H9 (cell line): ENCODE results near the gene TNNT2. TPM values are rescaled to one million over a fixed set of nuclear protein-coding genes. Genes with fewer than 3 reads are reported as not detected.

Source experiments
- DNase-seq: peaks from one replicate; pipeline ENCODE4 v3.0.0-alpha.2; 2017
- H2AFZ ChIP-seq: one replicate; pipeline ENCODE4 v1.6.1; 2013; ENCODE audit warnings: mild to moderate bottlenecking, low read length, control low read depth, moderate library complexity
- H2AK5ac ChIP-seq: 2 replicates; pipeline ENCODE4 v1.6.1; 2013; ENCODE audit warnings: low read length, control low read depth, mixed read lengths; ENCODE audit not compliant: insufficient read length
- H2BK120ac ChIP-seq: one replicate; pipeline ENCODE4 v1.6.1; 2013; ENCODE audit warnings: low read depth, mild to moderate bottlenecking, low read length, control low read depth, inconsistent platforms; ENCODE audit not compliant: poor library complexity, severe bottlenecking
- H2BK12ac ChIP-seq: 2 replicates; pipeline ENCODE4 v1.6.1; 2013; ENCODE audit warnings: low read length, control low read depth, mixed read lengths, low read depth; ENCODE audit not compliant: insufficient read length
- H2BK15ac ChIP-seq: 2 replicates; pipeline ENCODE4 v1.6.1; 2013; ENCODE audit warnings: low read depth, low read length, control low read depth
- H2BK20ac ChIP-seq: one replicate; pipeline ENCODE4 v1.6.1; 2013; ENCODE audit warnings: low read depth, mild to moderate bottlenecking, low read length, control low read depth, inconsistent platforms; ENCODE audit not compliant: poor library complexity, severe bottlenecking
- H2BK5ac ChIP-seq: 2 replicates; pipeline ENCODE4 v1.6.1; 2013; ENCODE audit warnings: low read length, control low read depth, mixed read lengths; ENCODE audit not compliant: insufficient read length
- H3K14ac ChIP-seq: 2 replicates; pipeline ENCODE4 v1.6.1; 2013; ENCODE audit warnings: low read length, control low read depth; ENCODE audit not compliant: insufficient read depth
- H3K18ac ChIP-seq: 2 replicates; pipeline ENCODE4 v1.6.1; 2013; ENCODE audit warnings: low read depth, mild to moderate bottlenecking, mixed read lengths, low read length, control low read depth; ENCODE audit not compliant: insufficient read length
- H3K23ac ChIP-seq: 2 replicates; pipeline ENCODE4 v1.6.1; 2013; ENCODE audit warnings: low read length, control low read depth, mixed read lengths, low read depth; ENCODE audit not compliant: insufficient read length
- H3K23me2 ChIP-seq: 2 replicates; pipeline ENCODE4 v1.6.1; 2013; ENCODE audit warnings: low read depth, mild to moderate bottlenecking, mixed read lengths, low read length, control low read depth; ENCODE audit not compliant: insufficient read length, poor library complexity, severe bottlenecking
- H3K27ac ChIP-seq: 2 replicates; pipeline ENCODE4 v1.5.1; 2013; ENCODE audit warnings: low read length, control low read depth, mixed read lengths, low read depth; ENCODE audit not compliant: insufficient read length
- H3K27me3 ChIP-seq: 2 replicates; pipeline ENCODE4 v1.6.1; 2013; ENCODE audit warnings: low read length, control low read depth, inconsistent platforms; ENCODE audit not compliant: insufficient read depth
- H3K4ac ChIP-seq: 2 replicates; pipeline ENCODE4 v1.6.1; 2013; ENCODE audit warnings: low read depth, mild to moderate bottlenecking, control low read depth, inconsistent platforms, low read length, moderate library complexity
- H3K4me1 ChIP-seq: 2 replicates; pipeline ENCODE4 v1.6.1; 2013; ENCODE audit warnings: low read length, control low read depth, inconsistent platforms; ENCODE audit not compliant: insufficient read depth
- H3K4me2 ChIP-seq: 2 replicates; pipeline ENCODE4 v1.6.1; 2013; ENCODE audit warnings: low read length, control low read depth, mixed read lengths; ENCODE audit not compliant: insufficient read length, insufficient read depth
- H3K56ac ChIP-seq: 2 replicates; pipeline ENCODE4 v1.6.1; 2013; ENCODE audit warnings: low read depth, mild to moderate bottlenecking, mixed read lengths, low read length, control low read depth; ENCODE audit not compliant: insufficient read length
- H3K79me1 ChIP-seq: 2 replicates; pipeline ENCODE4 v1.6.1; 2013; ENCODE audit warnings: low read depth, mild to moderate bottlenecking, moderate library complexity, low read length, control low read depth, inconsistent platforms; ENCODE audit not compliant: insufficient read depth, poor library complexity, severe bottlenecking
- H3K79me2 ChIP-seq: 2 replicates; pipeline ENCODE4 v1.6.1; 2013; ENCODE audit warnings: low read length, control low read depth, inconsistent platforms; ENCODE audit not compliant: insufficient read depth
- H3K9ac ChIP-seq: 2 replicates; pipeline ENCODE4 v1.6.1; 2013; ENCODE audit warnings: low read length, control low read depth, mixed read lengths; ENCODE audit not compliant: insufficient read length; ENCODE audit errors: extremely low read depth
- H3K9me3 ChIP-seq: one replicate; pipeline ENCODE4 v1.6.1; 2013; ENCODE audit warnings: low read depth, low read length, inconsistent platforms; ENCODE audit not compliant: control insufficient read depth
- H3T11ph ChIP-seq: one replicate; pipeline ENCODE4 v1.6.1; 2013; ENCODE audit warnings: mild to moderate bottlenecking, low read length, control low read depth, inconsistent platforms
- H4K20me1 ChIP-seq: one replicate; pipeline ENCODE4 v1.6.1; 2013; ENCODE audit not compliant: control insufficient read depth, insufficient read length, insufficient read depth
- H4K5ac ChIP-seq: 2 replicates; pipeline ENCODE4 v1.6.1; 2013; ENCODE audit warnings: low read depth, mild to moderate bottlenecking, mixed read lengths, low read length, control low read depth; ENCODE audit not compliant: insufficient read length
- H4K8ac ChIP-seq: replicated peaks from 2 replicates; pipeline ENCODE4 v1.6.1; 2013; ENCODE audit warnings: low read length, control low read depth, mixed read lengths, low read depth; ENCODE audit not compliant: insufficient read length
- H4K91ac ChIP-seq: 2 replicates; pipeline ENCODE4 v1.6.1; 2013; ENCODE audit warnings: low read depth, mild to moderate bottlenecking, moderate library complexity, mixed read lengths, low read length, control low read depth; ENCODE audit not compliant: insufficient read length
- H3K27ac Mint-ChIP-seq, 3 experiments: 2 replicates in 2 of 3; 3 replicates in 1 of 3; pipeline ENCODE4 v1.8.0; 2020 to 2021; ENCODE audit warnings: mixed read lengths in 3 of 3, mild to moderate bottlenecking in 1 of 3, moderate library complexity in 1 of 3
- H3K27me3 Mint-ChIP-seq: 2 replicates; pipeline ENCODE4 v1.8.0; 2021; ENCODE audit warnings: low read depth, mild to moderate bottlenecking, moderate library complexity, mixed read lengths
- H3K36me3 Mint-ChIP-seq, 3 experiments: 2 replicates in 2 of 3; 3 replicates in 1 of 3; pipeline ENCODE4 v1.8.0; 2020 to 2021; ENCODE audit warnings: low read depth in 3 of 3, mixed read lengths in 3 of 3; ENCODE audit not compliant: insufficient read depth in 1 of 3
- H3K4me1 Mint-ChIP-seq, 2 experiments: 2 replicates each; pipeline ENCODE4 v1.8.0; 2020; ENCODE audit warnings: mixed read lengths in 2 of 2
- H3K4me3 Mint-ChIP-seq, 2 experiments: 2 replicates in 1 of 2; 3 replicates in 1 of 2; pipeline ENCODE4 v1.8.0; 2020 to 2021; ENCODE audit warnings: mild to moderate bottlenecking in 2 of 2, mixed read lengths in 2 of 2, moderate library complexity in 1 of 2
- H3K9me3 Mint-ChIP-seq, 2 experiments: 2 replicates in 1 of 2; 3 replicates in 1 of 2; pipeline ENCODE4 v1.8.0; 2020; ENCODE audit warnings: mild to moderate bottlenecking in 2 of 2, mixed read lengths in 2 of 2, moderate library complexity in 1 of 2
- CTCF ChIP-seq: fragments of 200-600 bp; sonication (generic); conservative IDR thresholded peaks from 3 replicates; pipeline ENCODE4 v1.8.0; 2021; ENCODE audit warnings: antibody characterized with exemption, mild to moderate bottlenecking
- WGBS: extraction: QIAGEN DNeasy Blood & Tissue Kit; methylation state at CpG from one replicate; pipeline ENCODE4 v1.1.7; 2013; ENCODE audit warnings: missing lambda C conversion rate, low lambda C conversion rate, mixed read lengths; ENCODE audit not compliant: insufficient read length; ENCODE audit errors: extremely low coverage; 5-methylcytosine and 5-hydroxymethylcytosine counted together
- total RNA-seq: library from RNA; stranded (reverse); gene quantifications from 2 replicates; pipeline ENCODE4 v1.2.1, GENCODE V29; 2021

The TNNT2 gene
- total RNA-seq, 1 experiment from 2014 or later = 8.6 TPM

- H3K4me3 Mint-ChIP-seq = no peak overlapping the region
- H3K23me2 ChIP-seq = no peaks in the 10 kb centered on the region
- H3K27ac ChIP-seq = no peak overlapping the region
- no peak overlapping the region for H2AK5ac ChIP-seq
- no peak overlapping the region for H3K9ac ChIP-seq
- peaks cover 11% of the 10 kb centered on the region in 2 experiments for H3K4me1 Mint-ChIP-seq
- no peak overlapping the region for H3K18ac ChIP-seq
- no peak overlapping the region for H3K56ac ChIP-seq
- H2BK12ac ChIP-seq = no peak overlapping the region
- no peak overlapping the region for H2BK20ac ChIP-seq
- H2BK15ac ChIP-seq = no peak overlapping the region
- no peak overlapping the region for H3K4ac ChIP-seq
- H2BK120ac ChIP-seq = no peak overlapping the region
- no peaks in the 10 kb centered on the region for H3K9me3 Mint-ChIP-seq
- H3K27me3 ChIP-seq = no peaks in the 10 kb centered on the region
- no peak overlapping the region for H3K23ac ChIP-seq
- H3K27ac Mint-ChIP-seq = no peak overlapping the region; a peak in 1 of 7 replicates
- H3K14ac ChIP-seq = no peak overlapping the region
- H3K79me2 ChIP-seq = no peaks in the 10 kb centered on the region
- H2AFZ ChIP-seq = no peak overlapping the region
- no peaks in the 10 kb centered on the region for H4K20me1 ChIP-seq
- no peak for TF ChIP-seq CTCF
- no peak overlapping the region for H3K4me2 ChIP-seq
- DNase-seq = no peak
- H4K5ac ChIP-seq = no peak overlapping the region
- H3K9me3 ChIP-seq = no peaks in the 10 kb centered on the region
- H3K36me3 Mint-ChIP-seq = no peaks in the 10 kb centered on the region; a peak in 1 of 7 replicates
- H4K8ac ChIP-seq = no peak overlapping the region
- H3K27me3 Mint-ChIP-seq = peaks cover 21% of the 10 kb centered on the region
- H3K4me1 ChIP-seq = no peaks in the 10 kb centered on the region
- WGBS = no CpG with 5 or more reads among the region's 15 CpGs
- no peak overlapping the region for H2BK5ac ChIP-seq
- H4K91ac ChIP-seq = no peak overlapping the region
- no peaks in the 10 kb centered on the region for H3K79me1 ChIP-seq
- no peak overlapping the region for H3T11ph ChIP-seq
These were observed 58.8 kb downstream of the TNNT2 start for GRCh38 chr1:201318504-201319340.
